SU-DHL-6 (cell line): ENCODE data around the gene TMEM204.

ENCODE experiments used
- H2AFZ ChIP-seq: fragments of 200-600 bp; sonication (generic); 2 replicates; pipeline ENCODE4 v1.6.1; 2014; ENCODE audit warnings: low read depth, mild to moderate bottlenecking, moderate library complexity, mixed read lengths, antibody characterized with exemption, low read length; ENCODE audit not compliant: severe bottlenecking
- H3F3A ChIP-seq: fragments of 200-600 bp; shearing (Covaris generic); 2 replicates; pipeline ENCODE4 v1.6.0; 2016; ENCODE audit warnings: antibody characterized with exemption, mild to moderate bottlenecking; ENCODE audit not compliant: insufficient read depth
- H3K27ac ChIP-seq: fragments of 200-600 bp; sonication (generic); 2 replicates; pipeline ENCODE4 v1.5.1; 2016; ENCODE audit warnings: low read depth, mild to moderate bottlenecking, low read length, moderate library complexity, mixed read lengths
- H3K27me3 ChIP-seq: fragments of 200-600 bp; sonication (generic), shearing (Covaris generic); 2 replicates; pipeline ENCODE4 v1.6.0; 2014; ENCODE audit warnings: mild to moderate bottlenecking, low read length
- H3K36me3 ChIP-seq: fragments of 200-600 bp; sonication (generic); 2 replicates; pipeline ENCODE4 v1.6.1; 2014; ENCODE audit warnings: mild to moderate bottlenecking, low read length, mixed read lengths
- H3K4me2 ChIP-seq: fragments of 300-600, 200-600 bp; shearing (Covaris generic), sonication (generic); 2 replicates; pipeline ENCODE4 v1.6.0; 2014; ENCODE audit warnings: low read length, low read depth, mild to moderate bottlenecking; ENCODE audit not compliant: poor library complexity, severe bottlenecking
- H3K4me3 ChIP-seq: fragments of 200-600 bp; sonication (generic); 2 replicates; pipeline ENCODE4 v1.5.1; 2014; ENCODE audit warnings: antibody characterized with exemption, low read length, mild to moderate bottlenecking, mixed read lengths; ENCODE audit not compliant: insufficient read depth, poor library complexity, severe bottlenecking
- H3K79me2 ChIP-seq: fragments of 200-600 bp; sonication (generic); 2 replicates; pipeline ENCODE4 v1.6.1; 2014; ENCODE audit warnings: mild to moderate bottlenecking, low read length, moderate library complexity; ENCODE audit not compliant: insufficient read depth
- H3K9ac ChIP-seq: fragments of 200-600 bp; sonication (generic); 2 replicates; pipeline ENCODE4 v1.7.0; 2014; ENCODE audit warnings: mild to moderate bottlenecking, low read length
- H3K9me2 ChIP-seq: fragments of 200-600 bp; sonication (generic); replicated peaks from 2 replicates; pipeline ENCODE4 v1.6.1; 2014; ENCODE audit warnings: low read length; ENCODE audit not compliant: insufficient read depth
- H3K9me3 ChIP-seq: fragments of 200-600 bp; sonication (generic); 2 replicates; pipeline ENCODE4 v1.6.1; 2014; ENCODE audit warnings: low read length, mixed read lengths; ENCODE audit not compliant: insufficient read depth
- H4K20me1 ChIP-seq: fragments of 200-600 bp; sonication (generic); 2 replicates; pipeline ENCODE4 v1.6.1; 2014; ENCODE audit warnings: low read depth, mild to moderate bottlenecking, antibody characterized with exemption, low read length, moderate library complexity, mixed read lengths
- EZH2phosphoT487 ChIP-seq: fragments of 200-600 bp; sonication (generic), shearing (Covaris generic); conservative IDR thresholded peaks from 2 replicates; pipeline ENCODE4 v1.6.1; 2018; ENCODE audit warnings: mild to moderate bottlenecking, antibody characterized with exemption, low read length, moderate library complexity, mixed read lengths
- TF ChIP-seq, protein P1 (sequence below): fragments of 200-600 bp; sonication (generic); IDR thresholded peaks from one replicate; pipeline ENCODE4 v1.5.1; 2017; ENCODE audit warnings: antibody characterized with exemption, mild to moderate bottlenecking, low read length, moderate library complexity; ENCODE audit not compliant: insufficient read depth, poor library complexity, severe bottlenecking

TMEM204 gene

DNA sequence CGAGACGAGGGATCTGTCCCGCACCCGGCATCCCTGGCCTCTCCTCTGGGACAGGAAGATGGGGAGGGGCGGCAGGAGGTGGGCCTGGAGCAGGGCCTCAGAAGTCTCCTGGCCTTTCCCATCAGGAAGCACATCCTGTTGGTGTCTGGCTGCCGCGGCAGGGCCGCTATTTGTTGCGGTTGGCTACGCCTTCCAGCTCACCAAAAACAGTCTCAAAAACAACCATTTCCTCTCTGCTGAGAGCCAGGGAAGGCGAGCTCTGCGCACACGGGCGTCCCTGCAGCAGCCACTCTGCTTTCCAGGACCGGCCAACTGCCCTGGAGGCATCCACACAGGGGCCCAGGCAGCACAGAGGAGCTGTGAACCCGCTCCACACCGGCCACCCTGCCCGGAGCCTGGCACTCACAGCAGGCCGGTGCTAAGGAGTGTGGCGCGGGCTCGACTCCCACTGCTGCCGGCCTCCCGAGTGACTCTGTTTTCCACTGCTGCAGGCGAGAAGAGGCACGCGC lies at the start of gene TMEM204:
TSS of gene TMEM204 (plus strand) at position 224 of the 509 bp plus-strand sequence. CDS start 610 bp downstream, outside the sequence.
- Histone ChIP-seq H3K27me3 (no peaks in the 10 kb centered on the region), H3K9ac (no peak within 1 kb of the TSS), H3F3A (no peaks in the 10 kb centered on the region), H3K27ac (no peak within 1 kb of the TSS), H3K36me3 (no peaks in the 10 kb centered on the region), H3K9me2 (no peaks in the 10 kb centered on the region), H4K20me1 (no peaks in the 10 kb centered on the region), H2AFZ (no peak within 1 kb of the TSS), H3K79me2 (no peaks in the 10 kb centered on the region), H3K9me3 (no peaks in the 10 kb centered on the region), H3K4me2 (no peak within 1 kb of the TSS), H3K4me3 (no peak within 1 kb of the TSS)
- TF ChIP-seq EZH2phosphoT487 = no peak
- TF ChIP-seq, protein P1, sequence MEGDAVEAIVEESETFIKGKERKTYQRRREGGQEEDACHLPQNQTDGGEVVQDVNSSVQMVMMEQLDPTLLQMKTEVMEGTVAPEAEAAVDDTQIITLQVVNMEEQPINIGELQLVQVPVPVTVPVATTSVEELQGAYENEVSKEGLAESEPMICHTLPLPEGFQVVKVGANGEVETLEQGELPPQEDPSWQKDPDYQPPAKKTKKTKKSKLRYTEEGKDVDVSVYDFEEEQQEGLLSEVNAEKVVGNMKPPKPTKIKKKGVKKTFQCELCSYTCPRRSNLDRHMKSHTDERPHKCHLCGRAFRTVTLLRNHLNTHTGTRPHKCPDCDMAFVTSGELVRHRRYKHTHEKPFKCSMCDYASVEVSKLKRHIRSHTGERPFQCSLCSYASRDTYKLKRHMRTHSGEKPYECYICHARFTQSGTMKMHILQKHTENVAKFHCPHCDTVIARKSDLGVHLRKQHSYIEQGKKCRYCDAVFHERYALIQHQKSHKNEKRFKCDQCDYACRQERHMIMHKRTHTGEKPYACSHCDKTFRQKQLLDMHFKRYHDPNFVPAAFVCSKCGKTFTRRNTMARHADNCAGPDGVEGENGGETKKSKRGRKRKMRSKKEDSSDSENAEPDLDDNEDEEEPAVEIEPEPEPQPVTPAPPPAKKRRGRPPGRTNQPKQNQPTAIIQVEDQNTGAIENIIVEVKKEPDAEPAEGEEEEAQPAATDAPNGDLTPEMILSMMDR = no peak

DNA sequence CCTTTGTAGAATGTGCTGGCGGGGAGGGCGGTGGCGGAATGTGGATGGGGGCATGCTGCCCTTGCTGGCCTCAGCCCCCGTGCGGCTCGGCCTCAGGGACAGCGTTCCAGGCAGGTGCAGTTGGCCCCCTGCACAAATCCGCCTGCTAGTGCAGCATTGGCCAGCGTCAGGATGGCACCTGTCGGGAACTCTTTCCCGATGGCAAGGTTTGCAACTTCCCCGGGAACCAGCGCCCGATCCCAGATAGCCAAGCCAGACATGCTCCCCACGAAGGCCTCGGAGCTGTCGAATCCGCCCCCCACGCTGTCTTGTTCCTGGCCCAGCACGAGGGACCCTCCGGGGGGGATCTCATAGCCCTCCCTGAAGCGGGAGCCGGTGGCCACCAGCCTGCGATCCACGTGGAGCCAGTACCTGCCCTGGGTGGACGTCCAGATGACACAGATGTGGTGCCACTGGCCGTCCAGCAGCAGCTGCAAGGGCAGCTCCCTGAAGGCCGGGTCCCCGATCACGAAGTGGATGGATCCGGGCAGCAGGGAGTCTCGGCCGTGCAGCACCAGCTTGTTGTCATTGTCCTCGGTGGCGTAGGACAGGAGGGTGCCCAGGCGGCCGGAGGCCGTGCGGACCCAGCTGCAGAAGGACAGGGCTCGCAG lies 47.5 kb upstream of the TMEM204 start:
- H3K9me2 ChIP-seq = no peaks in the 10 kb centered on the region
- no peaks in the 10 kb centered on the region for H3K9me3 ChIP-seq
- H3K4me2 ChIP-seq = no peak overlapping the region
- H2AFZ ChIP-seq = no peak overlapping the region
- no peaks in the 10 kb centered on the region for H4K20me1 ChIP-seq
- no peak for TF ChIP-seq EZH2phosphoT487
- TF ChIP-seq, protein P1 = no peak
- no peak overlapping the region for H3K27ac ChIP-seq
- no peaks in the 10 kb centered on the region for H3F3A ChIP-seq
- H3K9ac ChIP-seq = no peak overlapping the region
- H3K79me2 ChIP-seq = no peaks in the 10 kb centered on the region
- H3K4me3 ChIP-seq = no peak overlapping the region
- no peaks in the 10 kb centered on the region for H3K36me3 ChIP-seq
- no peaks in the 10 kb centered on the region for H3K27me3 ChIP-seq

DNA sequence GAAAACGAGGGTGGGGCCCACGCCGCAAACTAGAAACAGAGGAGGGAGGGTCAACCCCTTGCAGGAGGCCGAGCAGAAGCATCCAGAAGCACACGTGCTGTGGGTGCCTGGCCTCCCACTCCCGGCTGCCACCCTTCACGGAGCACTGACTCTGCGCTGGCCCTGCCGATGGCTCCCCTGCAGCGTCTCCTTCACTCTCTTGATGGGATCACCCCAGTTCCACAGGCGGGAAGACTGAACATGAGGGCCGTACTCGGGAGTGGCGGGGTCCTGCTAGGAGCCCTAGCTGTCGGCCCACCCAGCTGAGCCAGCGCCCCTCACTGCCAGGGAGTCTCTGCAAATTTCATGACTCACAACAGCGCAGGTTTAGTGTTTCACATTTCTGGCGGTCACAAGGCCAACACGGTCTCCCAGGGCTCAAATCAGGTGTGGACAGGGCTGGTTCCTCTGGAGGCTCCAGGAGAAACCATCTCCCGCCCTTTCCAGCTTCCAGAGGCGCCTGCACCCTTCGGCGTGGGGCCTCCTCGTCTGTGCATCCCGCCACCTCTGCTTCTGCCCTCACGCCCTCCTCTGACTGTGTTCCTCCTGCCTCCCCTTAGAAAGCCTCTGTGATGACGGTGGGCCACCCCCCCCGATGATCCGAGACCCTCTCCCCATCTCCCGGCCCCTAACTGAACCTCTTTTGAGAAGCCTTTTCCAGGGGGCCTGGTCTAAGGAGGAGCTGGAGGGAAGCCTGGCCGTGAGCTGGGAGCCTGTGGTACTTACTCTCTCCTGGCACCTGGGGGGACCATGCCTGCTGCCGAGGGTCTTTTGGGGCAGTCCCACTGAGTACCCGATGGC lies 46.7 kb upstream of the TMEM204 start:
- Histone ChIP-seq H3F3A (no peaks in the 10 kb centered on the region), H3K9me3 (no peaks in the 10 kb centered on the region), H3K4me3 (no peak overlapping the region), H3K9me2 (no peaks in the 10 kb centered on the region), H4K20me1 (no peaks in the 10 kb centered on the region), H3K79me2 (no peaks in the 10 kb centered on the region), H3K27me3 (no peaks in the 10 kb centered on the region), H3K27ac (no peak overlapping the region), H2AFZ (no peak overlapping the region), H3K4me2 (no peak overlapping the region), H3K36me3 (no peaks in the 10 kb centered on the region), H3K9ac (no peak overlapping the region)
- TF ChIP-seq, protein P1 = no peak
- no peak for TF ChIP-seq EZH2phosphoT487
